ENCODE results near the gene NT5C.

- TF ChIP-seq GATA3 (IDR thresholded peaks at IDR 0.05; ENCODE audit: low read depth, low read length) (no peak), GATA2 (IDR thresholded peaks at IDR 0.05; ENCODE audit: low read depth, low read length) (no peak)
Measured at GRCh38 chr17:75178453-75178852, 46.9 kb upstream of the NT5C start.

Measured in SH-SY5Y (cell line).